Measurements from ENCODE around the gene APLF. TPM values are rescaled to one million over a fixed set of nuclear protein-coding genes. Genes with fewer than 3 reads are reported as not detected.

The APLF gene
- total and polyA plus RNA-seq, 2 of the 8 experiments (the other 6 are each of a cell fraction or from before 2014, with no cell fraction given), result 4.4 to 7.3 TPM

DNA sequence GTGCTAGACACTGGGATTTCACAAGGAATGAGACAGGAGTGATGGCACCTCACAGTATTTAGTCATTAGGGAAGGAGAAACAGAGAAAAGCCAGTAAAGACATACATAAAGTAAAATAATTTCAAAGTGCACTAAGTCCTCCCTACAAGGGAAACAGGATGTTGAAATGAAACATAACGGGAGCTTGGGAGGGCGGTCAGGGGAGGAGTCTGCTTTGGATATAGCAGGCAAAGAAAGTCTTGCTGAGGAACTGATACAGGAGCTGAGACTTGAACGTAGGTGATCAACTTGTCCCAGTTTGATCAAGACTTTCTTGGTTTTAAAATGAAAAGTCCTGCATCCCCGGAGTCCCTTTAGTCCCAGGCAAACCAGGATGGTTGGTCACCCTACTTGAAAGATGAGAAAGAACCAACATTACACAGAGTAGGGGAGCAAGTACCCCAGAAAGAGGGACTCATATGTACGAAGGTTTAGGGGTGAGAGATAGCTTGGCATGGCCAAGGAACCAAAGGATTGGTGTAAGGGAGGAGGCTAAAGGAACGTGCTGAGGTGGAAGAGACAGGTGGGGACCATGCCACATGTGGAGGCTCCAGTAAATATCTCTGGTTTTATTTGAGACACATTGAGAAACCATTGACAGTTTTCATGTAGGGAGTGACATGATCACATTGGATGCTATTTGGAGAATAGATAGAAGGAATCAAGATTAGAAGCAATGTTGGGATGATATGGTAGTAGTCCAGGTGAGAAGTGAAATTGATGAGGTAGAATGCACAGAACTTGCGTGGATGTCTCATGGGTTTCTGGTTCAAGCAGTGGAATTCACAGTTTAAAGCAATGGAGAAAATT, 28.7 kb upstream of the APLF start (continued):
- no peak for TF ChIP-seq CHD2 (IDR thresholded peaks at IDR 0.05; ENCODE audit: low read length)
- TF ChIP-seq CTBP2 (IDR thresholded peaks at IDR 0.05; ENCODE audit: borderline replicate concordance, insufficient read depth, insufficient read length, low read length), result no peak
- no peak for TF ChIP-seq SIN3A (conservative IDR thresholded peaks at IDR 0.05 in 1 of 2, IDR thresholded peaks at IDR 0.05 in 1 of 2; ENCODE audit: low read depth in 1 of 2, low read length in 2 of 2)
- TF ChIP-seq KDM1A (IDR thresholded peaks at IDR 0.05; ENCODE audit: borderline replicate concordance, low read length), result no peak
